ENCODE measurements around the gene FAM131C. TPM values are rescaled to one million over a fixed set of nuclear protein-coding genes. Genes with fewer than 3 reads are reported as not detected.
A peak's percentile ranks its signal among the peaks of the same experiment; 100 is the strongest.

Gene FAM131C
- total and polyA plus RNA-seq, 3 experiments from 2014 or later, result 0.62 to 0.66 TPM; not detected in 1

- Mint-ChIP-seq H3K9me3 (no peaks in the 10 kb centered on the region), H3K27me3 (peaks cover 17 to 27% of the 10 kb centered on the region in 2 donors), H3K4me1 (peaks cover 0 to 3% (median 0%) of the 10 kb centered on the region in 3 donors), H3K27ac (no peak overlapping the region), H3K36me3 (no peaks in the 10 kb centered on the region), H3K4me3 (no peak overlapping the region)
- ChIA-PET POLR2A (interaction anchor here (0.6 kb wide), 1 partner anchor 176 kb away, joined by 3 read pairs; no protein-coding TSS in a partner anchor), CTCF (interaction anchor here (0.6 to 2.2 kb wide), 9 partner anchors 9 to 415 kb away, joined by 3 to 5 read pairs (median 3); no protein-coding TSS in a partner anchor)
- Histone ChIP-seq H3K27ac (ENCODE audit: low read depth, low read length) (no peak overlapping the region), H3K9me3 (ENCODE audit: low read length) (no peaks in the 10 kb centered on the region), H3K4me3 (ENCODE audit: low read length) (no peak overlapping the region), H3K36me3 (ENCODE audit: insufficient read depth, low read length) (no peaks in the 10 kb centered on the region), H3K27me3 (ENCODE audit: insufficient read depth, low read length, poor library complexity, severe bottlenecking) (peaks cover 5% of the 10 kb centered on the region), H3K4me1 (ENCODE audit: insufficient read depth, low read length) (peaks cover 9% of the 10 kb centered on the region)
- DNase-seq, result no peak
Measured at GRCh38 chr1:16009678-16010077, 63.8 kb downstream of the FAM131C start.

GRCh38 chr1:16009030-16009460 is 64.4 kb downstream of the FAM131C start:
- DNase-seq, result peak; percentile 49 to 81 (median 62)
- Histone ChIP-seq H3K27me3 (ENCODE audit: insufficient read depth, low read length, poor library complexity, severe bottlenecking) (peaks cover 5% of the 10 kb centered on the region), H3K27ac (ENCODE audit: low read depth, low read length) (no peak overlapping the region), H3K9me3 (ENCODE audit: low read length) (no peaks in the 10 kb centered on the region), H3K36me3 (ENCODE audit: insufficient read depth, low read length) (no peaks in the 10 kb centered on the region), H3K4me1 (ENCODE audit: insufficient read depth, low read length) (peaks cover 9% of the 10 kb centered on the region), H3K4me3 (ENCODE audit: low read length) (no peak overlapping the region)
- ChIA-PET POLR2A (interaction anchor here (0.7 kb wide), 1 partner anchor 218 kb away, joined by 3 read pairs; no protein-coding TSS in a partner anchor), CTCF (interaction anchor here (0.6 to 2.2 kb wide), 8 partner anchors 9 to 194 kb away, joined by 3 to 5 read pairs (median 3); no protein-coding TSS in a partner anchor)
- Mint-ChIP-seq H3K27ac (no peak overlapping the region), H3K4me3 (no peak overlapping the region), H3K9me3 (no peaks in the 10 kb centered on the region), H3K27me3 (peaks cover 14 to 20% of the 10 kb centered on the region in 2 donors), H3K4me1 (peaks cover 0 to 3% (median 0%) of the 10 kb centered on the region in 3 donors), H3K36me3 (no peaks in the 10 kb centered on the region)

Other genes starting within 250 kb of the FAM131C start
- gene SPEN, start 225.9 kb downstream of the FAM131C start, total RNA-seq, result 10 to 100 TPM; 63.1 to 66.3 TPM
- 35.6 TPM for gene SPEN, start 225.9 kb downstream of the FAM131C start, polyA plus RNA-seq
- 10 to 100 TPM; 49.9 to 51.5 TPM for gene ZBTB17, start 97.5 kb downstream of the FAM131C start, total RNA-seq
- 24.7 TPM for gene ZBTB17, start 97.5 kb downstream of the FAM131C start, polyA plus RNA-seq
- not detected for gene SRARP, start 69.4 kb downstream of the FAM131C start, total RNA-seq
- not detected for gene SRARP, start 69.4 kb downstream of the FAM131C start, polyA plus RNA-seq
- gene HSPB7, start 55.6 kb downstream of the FAM131C start, total RNA-seq, result not detected
- gene HSPB7, start 55.6 kb downstream of the FAM131C start, polyA plus RNA-seq, result not detected
- not detected for gene CLCNKA, start 51.6 kb downstream of the FAM131C start, total RNA-seq
- not detected for gene CLCNKA, start 51.6 kb downstream of the FAM131C start, polyA plus RNA-seq
- gene CLCNKB, start 29.9 kb downstream of the FAM131C start, total RNA-seq, result not detected
- gene CLCNKB, start 29.9 kb downstream of the FAM131C start, polyA plus RNA-seq, result not detected
- not detected for gene EPHA2, start 82.4 kb upstream of the FAM131C start, total RNA-seq
- not detected for gene EPHA2, start 82.4 kb upstream of the FAM131C start, polyA plus RNA-seq
- 1 to 10 TPM; 6.8 to 7.8 TPM for gene ARHGEF19, start 139.0 kb upstream of the FAM131C start, total RNA-seq
- gene ARHGEF19, start 139.0 kb upstream of the FAM131C start, polyA plus RNA-seq, result 12.7 TPM
- gene CPLANE2, start 163.5 kb upstream of the FAM131C start, total RNA-seq, result 1 to 10 TPM; 5.2 to 5.6 TPM
- gene CPLANE2, start 163.5 kb upstream of the FAM131C start, polyA plus RNA-seq, result 2.6 TPM